K562 (cell line): ENCODE measurements around the gene HOXB4. TPM values are rescaled to one million over a fixed set of nuclear protein-coding genes. Genes with fewer than 3 reads are reported as not detected.

Experiments used
- ATAC-seq: fragments of 200-7000 bp; cut with Tn5 transposase; 3 replicates; pipeline ENCODE4 v1.9.1; 2020; ENCODE audit warnings: moderate library complexity
- BruUV-seq: library from RNA; stranded (reverse); fragments of 400-500 nt; replicated peaks from 2 replicates; lab custom pipeline; 2021; lab: Mats Ljungman, UMichigan
- CTCF ChIA-PET: fragments of 300-600 bp; formaldehyde crosslinking; extraction: SDS; loops from one replicate; lab custom pipeline; 2021; ENCODE audit warnings: low intra/inter-chr PET ratio; lab: Yijun Ruan, JAX
- POLR2A ChIA-PET: fragments of 300-600, 350-650 bp; sonication (Branson Sonifier 250); formaldehyde crosslinking; extraction: SDS; loops from one replicate; lab custom pipeline; 2021; ENCODE audit warnings: antibody characterized with exemption, inconsistent platforms; lab: Yijun Ruan, JAX
- DNase-seq, 4 experiments: peaks; one replicate each; pipeline versions ENCODE4 v3.0.0 to v3.0.0-alpha.2; 2011 to 2018; ENCODE audit warnings: low spot score in 3 of 4, mixed read lengths in 3 of 4; ENCODE audit errors: extremely low read depth in 1 of 4
- FAIRE-seq: peaks from 2 replicates; lab custom pipeline; 2011; peaks lifted over from hg19 to GRCh38; lab: Jason Lieb, UNC
- H2AFZ ChIP-seq: 2 replicates; pipeline ENCODE4 v1.6.0; 2011; ENCODE audit warnings: low read depth, low read length, control low read depth, inconsistent platforms
- H3K27ac ChIP-seq: fragments of 200-600 bp; 3 replicates; pipeline ENCODE4 v1.8.0; 2011; ENCODE audit warnings: low read depth, mild to moderate bottlenecking, control low read depth, inconsistent platforms, low read length, moderate library complexity, mixed read lengths; ENCODE audit errors: extremely low read depth
- H3K27me3 ChIP-seq, 2 experiments: fragments of 300-600 bp in 1 of 2; 2 replicates in 1 of 2; 3 replicates in 1 of 2; pipeline versions ENCODE4 v1.6.0 to v1.8.0; 2011; ENCODE audit warnings: inconsistent platforms in 2 of 2, low read length in 2 of 2, mild to moderate bottlenecking in 1 of 2, mixed read lengths in 1 of 2, moderate library complexity in 1 of 2; ENCODE audit not compliant: control insufficient read depth in 2 of 2, insufficient read depth in 2 of 2
- H3K36me3 ChIP-seq: fragments of 300-600 bp; 3 replicates; pipeline ENCODE4 v1.8.0; 2011; ENCODE audit warnings: mild to moderate bottlenecking, low read length, inconsistent platforms; ENCODE audit not compliant: control insufficient read depth, insufficient read depth
- H3K4me1 ChIP-seq, 2 experiments: fragments of 200-600 bp in 1 of 2; replicated peaks in 1 of 2; 2 replicates in 1 of 2; 3 replicates in 1 of 2; pipeline versions ENCODE4 v1.5.1 to v1.8.0; 2011; ENCODE audit warnings: inconsistent platforms in 2 of 2, low read length in 2 of 2, mild to moderate bottlenecking in 1 of 2, mixed read lengths in 1 of 2, moderate library complexity in 1 of 2; ENCODE audit not compliant: control insufficient read depth in 2 of 2, insufficient read depth in 2 of 2
- H3K4me2 ChIP-seq: 2 replicates; pipeline ENCODE4 v1.6.1; 2011; ENCODE audit warnings: low read length, control low read depth, inconsistent platforms, mixed read lengths; ENCODE audit not compliant: insufficient read depth
- H3K4me3 ChIP-seq: fragments of 200-600 bp; sonication (generic), shearing (Covaris generic); 2 replicates; pipeline ENCODE4 v1.5.1; 2016; ENCODE audit warnings: control low read depth, inconsistent platforms
- H3K79me2 ChIP-seq: fragments of 200-600 bp; 3 replicates; pipeline ENCODE4 v1.8.0; 2011; ENCODE audit warnings: low read length, inconsistent platforms; ENCODE audit not compliant: control insufficient read depth, insufficient read depth
- H3K9ac ChIP-seq, 2 experiments: 2 replicates each; pipeline versions ENCODE4 v1.6.0 to v1.6.1; 2011; ENCODE audit warnings: low read depth in 2 of 2, low read length in 2 of 2, control low read depth in 1 of 2, inconsistent platforms in 1 of 2, mild to moderate bottlenecking in 1 of 2, mixed read lengths in 1 of 2; ENCODE audit not compliant: insufficient read depth in 1 of 2
- H3K9me1 ChIP-seq: one replicate; pipeline ENCODE4 v1.6.0; 2011; ENCODE audit warnings: inconsistent platforms, mild to moderate bottlenecking, low read length, moderate library complexity; ENCODE audit not compliant: control insufficient read depth, insufficient read depth
- H3K9me3 ChIP-seq: replicated peaks from 2 replicates; pipeline ENCODE4 v1.5.1; 2011; ENCODE audit warnings: low read depth, low read length, inconsistent platforms; ENCODE audit not compliant: control insufficient read depth, insufficient read depth
- H4K20me1 ChIP-seq: replicated peaks from 2 replicates; pipeline ENCODE4 v1.6.1; 2011; ENCODE audit warnings: low read length, inconsistent platforms, mixed read lengths; ENCODE audit not compliant: control insufficient read depth, insufficient read depth
- ELF1 ChIP-seq: fragments of 200-800 bp; sonication (Bioruptor generic); IDR thresholded peaks from 2 replicates; pipeline ENCODE4 v1.6.1; 2016; ENCODE audit warnings: missing genetic modification characterization, missing compliant biosample characterization
- HNRNPUL1 ChIP-seq: fragments of 200-400 bp; formaldehyde crosslinking; IDR thresholded peaks from 2 replicates; pipeline ENCODE4 v1.6.1; 2017; ENCODE audit warnings: low read length
- SNRNP70 ChIP-seq: fragments of 200-400 bp; formaldehyde crosslinking; optimal IDR thresholded peaks from 2 replicates; pipeline ENCODE3; 2017; ENCODE audit warnings: low read depth, low read length
- SOX6 ChIP-seq: fragments of 450-650 bp; IDR thresholded peaks from 2 replicates; pipeline ENCODE4 v1.6.1; 2014; ENCODE audit warnings: mild to moderate bottlenecking
- ZNF384 ChIP-seq: IDR thresholded peaks from 2 replicates; pipeline ENCODE4 v1.6.1; 2012; ENCODE audit warnings: low read depth, low read length, improper control_type of control experiment
- ZNF507 ChIP-seq: conservative IDR thresholded peaks from 2 replicates; pipeline ENCODE4 v1.6.1; 2017; ENCODE audit warnings: missing genetic modification characterization, missing compliant biosample characterization
- WGBS: fragments of 100-300 bp; shearing (Covaris generic); methylation state at CpG from one replicate; pipeline ENCODE4 v1.1.6; 2016; ENCODE audit warnings: low coverage, mixed read lengths; ENCODE audit not compliant: insufficient coverage; ENCODE audit errors: missing lambda C conversion rate; 5-methylcytosine and 5-hydroxymethylcytosine counted together
- in situ Hi-C: fragments of 300-500 bp; cut with MboI; formaldehyde crosslinking; loops from 4 replicates; pipeline ENCODE4 v1.15.0; 2018; ENCODE audit warnings: inconsistent platforms, mixed read lengths
- intact Hi-C: fragments of 100-400 bp; cut with micrococcal nuclease; formaldehyde crosslinking; loops from 2 replicates; pipeline ENCODE4 v1.14.2; 2022
- polyA plus RNA-seq, 8 experiments: library from polyadenylated mRNA; depleted of rRNA in 4 of 8; stranded (reverse) in 5 of 8; unstranded in 3 of 8; fragments of >200 nt; fragmentation: Nextera tagmentation in 2 of 8; fragmentation: Illumina TruSeq in 1 of 8; extraction: Ambion mirVana in 2 of 8; extraction: Trizol in 1 of 8; gene quantifications; 2 replicates each; pipeline versions ENCODE4 v1.2.1 to v1.2.3, GENCODE V29; 2011 to 2014; ENCODE audit warnings: inconsistent platforms in 1 of 8, missing spikeins in 1 of 8
- total RNA-seq, 7 experiments: library from RNA; depleted of rRNA in 6 of 7; stranded (reverse); fragments of >200 nt in 6 of 7; fragmentation: Illumina TruSeq in 2 of 7; extraction: Trizol in 2 of 7; gene quantifications; 2 replicates each; pipeline versions ENCODE4 v1.2.1 to v1.2.3, GENCODE V29; 2011 to 2021; ENCODE audit warnings: low replicate concordance in 1 of 7
- TF ChIP-seq, protein P1 (sequence below): sonication (generic); formaldehyde crosslinking; IDR thresholded peaks from 2 replicates; pipeline ENCODE4 v1.9.0; 2022; ENCODE audit warnings: mild to moderate bottlenecking, missing genetic modification reagents
- TF ChIP-seq, protein P2 (sequence below), 2 experiments: IDR thresholded peaks in 1 of 2; conservative IDR thresholded peaks in 1 of 2; 2 replicates each; pipeline ENCODE4 v1.6.1; 2016; ENCODE audit warnings: low read depth in 2 of 2, mild to moderate bottlenecking in 1 of 2, missing compliant biosample characterization in 1 of 2, missing genetic modification characterization in 1 of 2, moderate library complexity in 1 of 2

Gene HOXB4
- total and polyA plus RNA-seq, 9 of the 15 experiments (the other 6 are each of a cell fraction or from before 2014, with no cell fraction given), result 1.6 to 34.9 (median 14.9) TPM

- Histone ChIP-seq H3K36me3 (no peaks in the 10 kb centered on the region; the same call in 2 of the 3 replicates), H2AFZ (no peak overlapping the region), H3K27me3 (no peaks in the 10 kb centered on the region), H3K9me1 (no peaks in the 10 kb centered on the region), H3K79me2 (no peaks in the 10 kb centered on the region), H3K4me3 (no peak overlapping the region), H4K20me1 (no peaks in the 10 kb centered on the region), H3K9me3 (no peaks in the 10 kb centered on the region), H3K27ac (no peak overlapping the region), H3K4me1 (peaks cover 9 to 37% of the 10 kb centered on the region in 2 experiments; a peak in 3 of 5 replicates), H3K4me2 (no peak overlapping the region), H3K9ac (no peak overlapping the region)
- BruUV-seq, result no TSS peak
- in situ Hi-C loops, result loop anchor here (5.0 kb wide), 1 partner anchor 255 kb away; no protein-coding TSS in a partner anchor
- intact Hi-C loops, result no loop called here
- TF ChIP-seq, protein P1, sequence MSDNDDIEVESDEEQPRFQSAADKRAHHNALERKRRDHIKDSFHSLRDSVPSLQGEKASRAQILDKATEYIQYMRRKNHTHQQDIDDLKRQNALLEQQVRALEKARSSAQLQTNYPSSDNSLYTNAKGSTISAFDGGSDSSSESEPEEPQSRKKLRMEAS (CRISPR knock-in tag), result no peak
- TF ChIP-seq HNRNPUL1 (no peak), ZNF384 (no peak), ELF1 (no peak), SNRNP70 (no peak), ZNF507 (tag) (no peak), SOX6 (no peak)
- TF ChIP-seq, protein P2, sequence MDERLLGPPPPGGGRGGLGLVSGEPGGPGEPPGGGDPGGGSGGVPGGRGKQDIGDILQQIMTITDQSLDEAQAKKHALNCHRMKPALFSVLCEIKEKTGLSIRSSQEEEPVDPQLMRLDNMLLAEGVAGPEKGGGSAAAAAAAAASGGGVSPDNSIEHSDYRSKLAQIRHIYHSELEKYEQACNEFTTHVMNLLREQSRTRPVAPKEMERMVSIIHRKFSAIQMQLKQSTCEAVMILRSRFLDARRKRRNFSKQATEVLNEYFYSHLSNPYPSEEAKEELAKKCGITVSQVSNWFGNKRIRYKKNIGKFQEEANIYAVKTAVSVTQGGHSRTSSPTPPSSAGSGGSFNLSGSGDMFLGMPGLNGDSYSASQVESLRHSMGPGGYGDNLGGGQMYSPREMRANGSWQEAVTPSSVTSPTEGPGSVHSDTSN (CRISPR knock-in tag; IDR thresholded peaks at IDR 0.05; ENCODE audit: low read depth), result no peak
- TF ChIP-seq, protein P2 (tag; conservative IDR thresholded peaks at IDR 0.05; ENCODE audit: low read depth), result no peak
- POLR2A ChIA-PET, result interaction anchor here (0.9 to 3.7 kb wide), 4 partner anchors 9 to 431 kb away, joined by 3 to 12 read pairs (median 4); no protein-coding TSS in a partner anchor
- CTCF ChIA-PET, result interaction anchor here (2.8 kb wide), 1 partner anchor 257 kb away, joined by 19 read pairs; no protein-coding TSS in a partner anchor
- ATAC-seq (no peak), FAIRE-seq (no peak), DNase-seq (no peak)
- 89% methylated on average over 6 of the region's 14 CpGs for WGBS
Measured at GRCh38 chr17:48592577-48592976, 14.4 kb upstream of the HOXB4 start.
